GM12892 (cell line): ENCODE data around the gene LOXL1.

Source experiments
- POLR2AphosphoS5 ChIP-seq: IDR thresholded peaks from 2 replicates; pipeline ENCODE4 v1.6.1; 2011; ENCODE audit warnings: low read depth, low read length, control low read depth
- TAF1 ChIP-seq: IDR thresholded peaks from 2 replicates; pipeline ENCODE4 v1.6.1; 2011; ENCODE audit warnings: low read depth, mild to moderate bottlenecking, control low read depth, low read length, borderline replicate concordance

DNA sequence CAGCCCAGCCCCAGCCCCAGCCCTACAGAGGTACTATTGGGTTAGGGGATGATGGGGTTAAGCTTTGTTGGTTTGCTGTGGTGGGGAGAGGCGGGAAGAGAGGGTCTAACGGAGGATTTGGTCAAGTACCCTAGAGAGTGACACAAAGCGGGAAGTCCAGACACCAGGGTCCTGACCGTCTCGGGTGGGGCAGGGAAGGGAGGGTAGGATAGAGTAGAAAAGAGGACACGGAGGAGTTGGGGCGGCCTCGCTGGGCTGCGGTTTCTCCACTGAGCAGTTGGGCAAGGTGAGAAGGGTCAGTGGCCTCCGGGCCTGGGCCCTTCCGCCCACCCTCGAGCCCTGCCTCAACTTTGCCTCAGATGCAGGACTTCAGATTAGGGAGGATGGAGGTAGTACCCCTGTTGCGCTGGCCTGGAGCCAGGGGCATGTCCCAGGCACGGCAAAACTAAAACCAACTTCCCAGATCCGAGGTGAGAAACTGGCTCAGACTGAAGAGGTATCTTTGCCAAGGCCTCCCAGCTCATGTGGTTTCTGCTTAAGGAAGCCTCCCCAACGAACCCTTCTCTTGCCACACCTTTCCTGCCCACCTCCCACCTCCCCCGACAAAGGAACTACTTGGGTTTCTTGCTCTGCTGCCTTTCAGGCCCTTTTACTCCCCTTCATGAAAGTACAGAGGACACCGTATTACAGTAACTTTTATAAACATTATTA lies 68.8 kb downstream of the LOXL1 start:
- no peak for TF ChIP-seq POLR2AphosphoS5
- TF ChIP-seq TAF1: no peak
